Measurements from ENCODE around the gene PTPRD.

The PTPRD gene

DNA sequence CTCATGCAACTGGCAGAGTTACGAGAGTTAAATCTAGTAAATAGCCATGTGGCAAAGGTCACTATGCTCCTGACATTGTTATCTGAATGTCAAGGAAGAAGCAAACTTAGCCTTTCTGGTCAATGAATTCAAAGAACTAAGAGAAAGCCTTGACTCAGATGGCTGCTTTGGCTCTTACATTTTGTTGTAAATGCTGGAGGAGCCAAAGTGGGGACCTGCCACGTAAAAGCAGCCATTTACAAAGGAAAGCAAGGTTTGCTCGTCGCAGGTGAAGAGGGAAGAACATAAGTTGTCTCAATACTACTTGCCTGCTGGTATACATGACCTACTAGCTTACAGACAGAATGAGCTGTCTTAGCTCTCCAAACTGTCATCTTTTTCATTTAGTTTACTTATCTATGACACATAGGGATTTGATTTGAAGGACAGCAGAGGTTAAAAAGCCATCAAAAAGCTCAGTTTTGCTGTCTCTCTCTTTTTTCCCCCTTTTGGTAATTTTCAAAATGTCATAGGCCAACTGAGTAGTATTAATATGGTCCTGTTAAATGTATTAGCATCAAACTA, 1760.4 kb downstream of the PTPRD start:
- peak overlapping the region; percentile 93 for H3K4me2 ChIP-seq (ENCODE audit: low read depth, low read length, poor library complexity, severe bottlenecking)
- H3K36me3 ChIP-seq (ENCODE audit: insufficient read depth, low read length) = no peaks in the 10 kb centered on the region
- no peak overlapping the region for H2AFZ ChIP-seq (ENCODE audit: low read length)
- H3K4me3 ChIP-seq (ENCODE audit: low read length, poor library complexity, severe bottlenecking) = peak overlapping the region; percentile 91
- H4K20me1 ChIP-seq (ENCODE audit: insufficient read depth, low read length, poor library complexity, severe bottlenecking) = peaks cover 85% of the 10 kb centered on the region
- peaks cover 59% of the 10 kb centered on the region for H3K4me1 ChIP-seq (ENCODE audit: insufficient read depth, low read length, poor library complexity, severe bottlenecking)
- no peaks in the 10 kb centered on the region for H3K9me3 ChIP-seq (ENCODE audit: insufficient read depth, low read depth, low read length)
- peaks cover 100% of the 10 kb centered on the region for H3K79me2 ChIP-seq (ENCODE audit: insufficient read depth, low read length)
- TF ChIP-seq EZH2phosphoT487 (IDR thresholded peaks at IDR 0.05; ENCODE audit: borderline replicate concordance) = no peak
- TF ChIP-seq, protein P1, sequence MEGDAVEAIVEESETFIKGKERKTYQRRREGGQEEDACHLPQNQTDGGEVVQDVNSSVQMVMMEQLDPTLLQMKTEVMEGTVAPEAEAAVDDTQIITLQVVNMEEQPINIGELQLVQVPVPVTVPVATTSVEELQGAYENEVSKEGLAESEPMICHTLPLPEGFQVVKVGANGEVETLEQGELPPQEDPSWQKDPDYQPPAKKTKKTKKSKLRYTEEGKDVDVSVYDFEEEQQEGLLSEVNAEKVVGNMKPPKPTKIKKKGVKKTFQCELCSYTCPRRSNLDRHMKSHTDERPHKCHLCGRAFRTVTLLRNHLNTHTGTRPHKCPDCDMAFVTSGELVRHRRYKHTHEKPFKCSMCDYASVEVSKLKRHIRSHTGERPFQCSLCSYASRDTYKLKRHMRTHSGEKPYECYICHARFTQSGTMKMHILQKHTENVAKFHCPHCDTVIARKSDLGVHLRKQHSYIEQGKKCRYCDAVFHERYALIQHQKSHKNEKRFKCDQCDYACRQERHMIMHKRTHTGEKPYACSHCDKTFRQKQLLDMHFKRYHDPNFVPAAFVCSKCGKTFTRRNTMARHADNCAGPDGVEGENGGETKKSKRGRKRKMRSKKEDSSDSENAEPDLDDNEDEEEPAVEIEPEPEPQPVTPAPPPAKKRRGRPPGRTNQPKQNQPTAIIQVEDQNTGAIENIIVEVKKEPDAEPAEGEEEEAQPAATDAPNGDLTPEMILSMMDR (conservative IDR thresholded peaks at IDR 0.05; ENCODE audit: low read length) = no peak
- H3K27me3 ChIP-seq (ENCODE audit: insufficient read depth, low read length, poor library complexity, severe bottlenecking) = peaks cover 5% of the 10 kb centered on the region
- peak overlapping the region; percentile 93 for H3K9ac ChIP-seq (ENCODE audit: low read depth, low read length, poor library complexity, severe bottlenecking)
- H3K9me2 ChIP-seq (replicated peaks; ENCODE audit: low read depth, low read length) = no peaks in the 10 kb centered on the region
- no peaks in the 10 kb centered on the region for H3F3A ChIP-seq (ENCODE audit: low read depth)

DNA sequence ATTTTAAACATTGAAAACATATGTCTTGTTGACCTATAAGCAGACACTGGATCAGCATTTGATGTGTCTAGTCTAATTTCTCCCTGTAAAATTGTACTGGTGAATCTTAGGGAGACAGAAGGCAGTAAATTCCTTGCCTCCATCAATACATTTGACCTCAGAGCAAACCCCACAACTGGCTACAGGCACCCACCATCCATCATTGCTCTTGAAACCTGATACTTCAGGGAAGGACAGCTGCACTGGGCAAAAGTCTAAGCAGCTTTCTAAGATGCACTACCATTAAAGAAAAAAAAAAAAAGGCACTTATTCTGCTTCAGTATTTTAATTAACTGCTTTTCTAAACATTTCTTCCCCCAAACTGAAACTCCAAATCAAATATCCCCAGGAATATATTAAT, 1761.9 kb downstream of the PTPRD start:
- no peaks in the 10 kb centered on the region for H3F3A ChIP-seq (ENCODE audit: low read depth)
- H3K4me1 ChIP-seq (ENCODE audit: insufficient read depth, low read length, poor library complexity, severe bottlenecking) = peaks cover 61% of the 10 kb centered on the region
- H3K9ac ChIP-seq (ENCODE audit: low read depth, low read length, poor library complexity, severe bottlenecking) = peak overlapping the region; percentile 93
- no peak for TF ChIP-seq EZH2phosphoT487 (IDR thresholded peaks at IDR 0.05; ENCODE audit: borderline replicate concordance)
- TF ChIP-seq, protein P1 (conservative IDR thresholded peaks at IDR 0.05; ENCODE audit: low read length) = no peak
- peaks cover 6% of the 10 kb centered on the region; the same call in 1 of the 2 replicates for H3K36me3 ChIP-seq (ENCODE audit: insufficient read depth, low read length)
- peaks cover 100% of the 10 kb centered on the region for H3K79me2 ChIP-seq (ENCODE audit: insufficient read depth, low read length)
- no peaks in the 10 kb centered on the region for H3K27me3 ChIP-seq (ENCODE audit: insufficient read depth, low read length, poor library complexity, severe bottlenecking)
- H3K4me2 ChIP-seq (ENCODE audit: low read depth, low read length, poor library complexity, severe bottlenecking) = peak overlapping the region; percentile 93
- H3K4me3 ChIP-seq (ENCODE audit: low read length, poor library complexity, severe bottlenecking) = peak overlapping the region; percentile 91
- no peaks in the 10 kb centered on the region for H3K9me3 ChIP-seq (ENCODE audit: insufficient read depth, low read depth, low read length)
- H2AFZ ChIP-seq (ENCODE audit: low read length) = no peak overlapping the region
- no peaks in the 10 kb centered on the region for H3K9me2 ChIP-seq (replicated peaks; ENCODE audit: low read depth, low read length)
- H4K20me1 ChIP-seq (ENCODE audit: insufficient read depth, low read length, poor library complexity, severe bottlenecking) = peaks cover 75% of the 10 kb centered on the region

DNA sequence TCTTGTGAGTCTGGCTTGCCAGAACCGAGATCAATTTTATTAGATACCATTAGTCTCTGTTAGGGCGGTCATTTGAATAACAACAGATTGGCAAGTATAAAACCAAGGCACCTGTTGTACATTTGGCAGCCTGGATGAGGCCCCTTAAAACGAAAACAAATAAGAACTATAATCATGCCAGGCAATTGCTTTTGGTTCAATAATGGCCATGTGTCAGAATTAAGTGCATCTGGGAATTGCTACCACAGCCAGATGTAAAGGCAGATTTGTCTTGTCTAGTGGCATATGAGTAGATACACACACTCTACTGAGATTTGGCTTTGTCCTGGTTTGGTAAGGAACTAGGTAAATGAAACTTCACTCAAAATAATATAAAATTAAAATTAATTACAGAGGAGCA, 1767.0 kb downstream of the PTPRD start:
- Histone ChIP-seq H3K4me1 (ENCODE audit: insufficient read depth, low read length, poor library complexity, severe bottlenecking) (peaks cover 48% of the 10 kb centered on the region), H3K9me3 (ENCODE audit: insufficient read depth, low read depth, low read length) (no peaks in the 10 kb centered on the region), H3K4me3 (ENCODE audit: low read length, poor library complexity, severe bottlenecking) (no peak overlapping the region)

More for the DNA sequence above, 1767.0 kb downstream of the PTPRD start:
- Histone ChIP-seq H3K79me2 (ENCODE audit: insufficient read depth, low read length) (peaks cover 100% of the 10 kb centered on the region), H3K27me3 (ENCODE audit: insufficient read depth, low read length, poor library complexity, severe bottlenecking) (no peaks in the 10 kb centered on the region), H3K9ac (ENCODE audit: low read depth, low read length, poor library complexity, severe bottlenecking) (no peak overlapping the region), H3K4me2 (ENCODE audit: low read depth, low read length, poor library complexity, severe bottlenecking) (peak overlapping the region; percentile 52), H4K20me1 (ENCODE audit: insufficient read depth, low read length, poor library complexity, severe bottlenecking) (peaks cover 64% of the 10 kb centered on the region), H2AFZ (ENCODE audit: low read length) (no peak overlapping the region), H3F3A (ENCODE audit: low read depth) (no peaks in the 10 kb centered on the region), H3K9me2 (replicated peaks; ENCODE audit: low read depth, low read length) (no peaks in the 10 kb centered on the region), H3K36me3 (ENCODE audit: insufficient read depth, low read length) (peaks cover 12% of the 10 kb centered on the region; the same call in 1 of the 2 replicates)
- TF ChIP-seq, protein P1 (conservative IDR thresholded peaks at IDR 0.05; ENCODE audit: low read length) = no peak
- TF ChIP-seq EZH2phosphoT487 (IDR thresholded peaks at IDR 0.05; ENCODE audit: borderline replicate concordance) = no peak

Data from Loucy (cell line).